Liver (tissue), 9 donors: ENCODE measurements around the gene NTNG1. TPM values are rescaled to one million over a fixed set of nuclear protein-coding genes. Genes with fewer than 3 reads are reported as not detected.
A peak's percentile ranks its signal among the peaks of the same experiment; 100 is the strongest.

Experiments used
- DNase-seq: peaks from one replicate; pipeline ENCODE4 v3.0.0-alpha.2; 2017; ENCODE audit warnings: low spot score
- H3K27ac ChIP-seq, 2 donors: one replicate each; pipeline ENCODE4 v1.7.0; 2013; ENCODE audit warnings: inconsistent platforms in 2 of 2, low read length in 2 of 2, control low read depth in 1 of 2, low read depth in 1 of 2, mild to moderate bottlenecking in 1 of 2
- H3K27me3 ChIP-seq, 4 donors: one replicate each; pipeline versions ENCODE4 v1.6.1 to v1.7.0; 2013; ENCODE audit warnings: low read length in 3 of 4, inconsistent platforms in 1 of 4, mild to moderate bottlenecking in 1 of 4, moderate library complexity in 1 of 4; ENCODE audit not compliant: control insufficient read depth in 4 of 4, insufficient read depth in 4 of 4
- H3K36me3 ChIP-seq, 4 donors: one replicate each; pipeline versions ENCODE4 v1.6.1 to v1.7.0; 2013; ENCODE audit warnings: low read length in 3 of 4, mild to moderate bottlenecking in 3 of 4, low read depth in 1 of 4, moderate library complexity in 1 of 4; ENCODE audit not compliant: control insufficient read depth in 4 of 4, insufficient read depth in 3 of 4
- H3K4me1 ChIP-seq, 4 donors: one replicate each; pipeline versions ENCODE4 v1.6.1 to v1.7.0; 2013; ENCODE audit warnings: low read length in 3 of 4, mild to moderate bottlenecking in 3 of 4, moderate library complexity in 1 of 4; ENCODE audit not compliant: control insufficient read depth in 4 of 4, insufficient read depth in 4 of 4
- H3K4me3 ChIP-seq, 3 donors: one replicate each; pipeline versions ENCODE4 v1.6.1 to v1.7.0; 2013; ENCODE audit warnings: low read length in 3 of 3, control low read depth in 1 of 3, low read depth in 1 of 3, mild to moderate bottlenecking in 1 of 3
- H3K9ac ChIP-seq, 2 donors: one replicate each; pipeline ENCODE4 v1.7.0; 2013; ENCODE audit warnings: low read length in 2 of 2, mild to moderate bottlenecking in 2 of 2, moderate library complexity in 2 of 2, control low read depth in 1 of 2, low read depth in 1 of 2
- H3K9me3 ChIP-seq, 4 donors: one replicate each; pipeline versions ENCODE4 v1.6.1 to v1.7.0; 2013; ENCODE audit warnings: low read length in 3 of 4; ENCODE audit not compliant: control insufficient read depth in 4 of 4
- EGR1 ChIP-seq, 2 donors: IDR thresholded peaks; 2 replicates each; pipeline ENCODE4 v1.6.1; 2016 to 2018; ENCODE audit warnings: antibody characterized with exemption in 2 of 2, low read depth in 2 of 2
- FOXA1 ChIP-seq: IDR thresholded peaks from 2 replicates; pipeline ENCODE4 v1.6.1; 2016; ENCODE audit warnings: antibody characterized with exemption
- GABPA ChIP-seq, 2 donors: IDR thresholded peaks in 1 of 2; conservative IDR thresholded peaks in 1 of 2; 2 replicates each; pipeline ENCODE4 v1.6.1; 2016; ENCODE audit warnings: antibody characterized with exemption in 2 of 2, mild to moderate bottlenecking in 1 of 2, moderate library complexity in 1 of 2
- HNF4A ChIP-seq, 2 donors: conservative IDR thresholded peaks; 2 replicates each; pipeline ENCODE4 v1.6.1; 2016; ENCODE audit warnings: antibody characterized with exemption in 2 of 2, mild to moderate bottlenecking in 2 of 2
- JUND ChIP-seq, 2 donors: IDR thresholded peaks; 2 replicates each; pipeline ENCODE4 v1.6.1; 2016; ENCODE audit warnings: antibody characterized with exemption in 2 of 2
- RAD21 ChIP-seq, 2 donors: IDR thresholded peaks; 2 replicates each; pipeline ENCODE4 v1.6.1; 2016; ENCODE audit warnings: antibody characterized with exemption in 2 of 2, mild to moderate bottlenecking in 2 of 2
- RXRA ChIP-seq, 2 donors: IDR thresholded peaks; 2 replicates each; pipeline ENCODE4 v1.6.1; 2017 to 2018; ENCODE audit warnings: antibody characterized with exemption in 2 of 2, mild to moderate bottlenecking in 1 of 2
- SP1 ChIP-seq: IDR thresholded peaks from 2 replicates; pipeline ENCODE4 v1.6.1; 2018; ENCODE audit warnings: antibody characterized with exemption, mild to moderate bottlenecking
- YY1 ChIP-seq: IDR thresholded peaks from 2 replicates; pipeline ENCODE4 v1.6.1; 2016; ENCODE audit warnings: antibody characterized with exemption, mild to moderate bottlenecking
- WGBS: extraction: QIAGEN DNeasy Blood & Tissue Kit; methylation state at CpG from one replicate; pipeline ENCODE4 v1.1.7; 2013; 5-methylcytosine and 5-hydroxymethylcytosine counted together
- polyA plus RNA-seq, 2 donors: library from polyadenylated mRNA; stranded (reverse) in 1 of 2; unstranded in 1 of 2; fragments of 200-250 nt in 1 of 2; fragments of >200 nt in 1 of 2; fragmentation: Nextera tagmentation in 1 of 2; extraction: Ambion mirVana in 1 of 2; gene quantifications; one replicate each; pipeline versions ENCODE4 v1.2.1 to v1.2.3, GENCODE V29; 2013 to 2015
- total RNA-seq, 2 donors: library from RNA; depleted of rRNA; stranded (reverse); fragments of >200 nt; gene quantifications; one replicate each; pipeline ENCODE4 v1.2.3, GENCODE V29; 2014
- TF ChIP-seq, protein P1 (sequence below): IDR thresholded peaks from 2 replicates; pipeline ENCODE4 v1.6.1; 2016; ENCODE audit warnings: antibody characterized with exemption
- TF ChIP-seq, protein P2 (sequence below): IDR thresholded peaks from 2 replicates; pipeline ENCODE4 v1.6.1; 2016; ENCODE audit warnings: antibody characterized with exemption, mild to moderate bottlenecking
- TF ChIP-seq, protein P3 (sequence below): IDR thresholded peaks from 2 replicates; pipeline ENCODE4 v1.6.1; 2016; ENCODE audit warnings: antibody characterized with exemption
- TF ChIP-seq, protein P4 (sequence below): IDR thresholded peaks from 2 replicates; pipeline ENCODE4 v1.6.1; 2016; ENCODE audit warnings: antibody characterized with exemption
- donor health status: healthy.
- donor health status: healthy.
- donor health status: healthy.
- donor health status: healthy.
- donor health status: healthy.

Gene NTNG1
- total and polyA plus RNA-seq, 4 donors: under 0.01 TPM; not detected in 2

DNA sequence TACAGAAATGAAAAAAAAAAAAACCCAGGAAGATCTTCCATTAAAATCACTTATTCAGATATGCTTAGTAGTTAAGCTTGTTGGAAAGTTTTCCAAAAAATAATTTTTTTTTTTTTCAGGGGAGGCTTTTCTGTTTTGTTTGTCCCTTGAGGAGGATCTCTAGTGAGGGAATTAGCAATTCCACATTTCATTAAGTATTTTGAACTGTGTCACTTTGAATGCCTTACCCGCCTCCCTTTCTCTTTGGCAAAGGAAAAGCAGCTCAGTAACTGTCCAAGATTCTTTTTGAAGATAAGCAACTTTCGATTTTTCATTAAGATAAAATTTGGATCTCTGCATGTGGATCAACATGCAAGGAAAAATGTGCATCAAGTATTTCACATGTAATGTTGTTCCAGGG lies 1.8 kb downstream of the NTNG1 start (continued):
- no peak for TF ChIP-seq HNF4A (conservative IDR thresholded peaks at IDR 0.05)
- TF ChIP-seq RAD21 (IDR thresholded peaks at IDR 0.05): no peak

DNA sequence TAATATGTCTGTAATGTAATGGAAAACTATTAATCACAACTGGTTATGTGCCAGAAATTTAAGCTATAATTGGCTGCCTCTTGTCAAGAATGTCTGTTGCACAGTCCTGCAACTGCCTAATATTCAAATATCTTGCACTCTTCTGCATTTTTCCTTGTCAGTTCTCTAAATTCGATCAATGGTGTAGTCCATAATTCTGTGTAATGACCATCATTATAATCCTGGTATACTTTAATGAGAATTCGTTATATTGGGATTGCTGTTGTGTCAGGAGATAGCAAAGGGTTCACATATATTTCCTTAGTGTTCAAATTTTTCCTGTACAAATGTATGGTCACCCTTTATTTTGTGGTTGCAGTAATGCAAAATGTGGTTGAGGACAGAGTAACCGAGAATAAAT lies 4.8 kb downstream of the NTNG1 start:
- DNase-seq: no peak
- Histone ChIP-seq H3K4me1 (peaks cover 9 to 14% (median 11%) of the 10 kb centered on the region in 4 donors), H3K9me3 (peaks cover 0 to 1% (median 0%) of the 10 kb centered on the region in 4 donors), H3K36me3 (no peaks in the 10 kb centered on the region), H3K27me3 (peaks cover 0 to 34% (median 7%) of the 10 kb centered on the region in 4 donors), H3K9ac (no peak overlapping the region), H3K27ac (no peak overlapping the region), H3K4me3 (no peak overlapping the region)
- WGBS: 69% methylated on average over 3 of the region's 3 CpGs
- TF ChIP-seq, protein P1, sequence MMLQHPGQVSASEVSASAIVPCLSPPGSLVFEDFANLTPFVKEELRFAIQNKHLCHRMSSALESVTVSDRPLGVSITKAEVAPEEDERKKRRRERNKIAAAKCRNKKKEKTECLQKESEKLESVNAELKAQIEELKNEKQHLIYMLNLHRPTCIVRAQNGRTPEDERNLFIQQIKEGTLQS: no peak
- no peak for TF ChIP-seq YY1
- no peak for TF ChIP-seq RAD21 (IDR thresholded peaks at IDR 0.05)
- TF ChIP-seq, protein P2, sequence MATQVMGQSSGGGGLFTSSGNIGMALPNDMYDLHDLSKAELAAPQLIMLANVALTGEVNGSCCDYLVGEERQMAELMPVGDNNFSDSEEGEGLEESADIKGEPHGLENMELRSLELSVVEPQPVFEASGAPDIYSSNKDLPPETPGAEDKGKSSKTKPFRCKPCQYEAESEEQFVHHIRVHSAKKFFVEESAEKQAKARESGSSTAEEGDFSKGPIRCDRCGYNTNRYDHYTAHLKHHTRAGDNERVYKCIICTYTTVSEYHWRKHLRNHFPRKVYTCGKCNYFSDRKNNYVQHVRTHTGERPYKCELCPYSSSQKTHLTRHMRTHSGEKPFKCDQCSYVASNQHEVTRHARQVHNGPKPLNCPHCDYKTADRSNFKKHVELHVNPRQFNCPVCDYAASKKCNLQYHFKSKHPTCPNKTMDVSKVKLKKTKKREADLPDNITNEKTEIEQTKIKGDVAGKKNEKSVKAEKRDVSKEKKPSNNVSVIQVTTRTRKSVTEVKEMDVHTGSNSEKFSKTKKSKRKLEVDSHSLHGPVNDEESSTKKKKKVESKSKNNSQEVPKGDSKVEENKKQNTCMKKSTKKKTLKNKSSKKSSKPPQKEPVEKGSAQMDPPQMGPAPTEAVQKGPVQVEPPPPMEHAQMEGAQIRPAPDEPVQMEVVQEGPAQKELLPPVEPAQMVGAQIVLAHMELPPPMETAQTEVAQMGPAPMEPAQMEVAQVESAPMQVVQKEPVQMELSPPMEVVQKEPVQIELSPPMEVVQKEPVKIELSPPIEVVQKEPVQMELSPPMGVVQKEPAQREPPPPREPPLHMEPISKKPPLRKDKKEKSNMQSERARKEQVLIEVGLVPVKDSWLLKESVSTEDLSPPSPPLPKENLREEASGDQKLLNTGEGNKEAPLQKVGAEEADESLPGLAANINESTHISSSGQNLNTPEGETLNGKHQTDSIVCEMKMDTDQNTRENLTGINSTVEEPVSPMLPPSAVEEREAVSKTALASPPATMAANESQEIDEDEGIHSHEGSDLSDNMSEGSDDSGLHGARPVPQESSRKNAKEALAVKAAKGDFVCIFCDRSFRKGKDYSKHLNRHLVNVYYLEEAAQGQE: no peak
- no peak for TF ChIP-seq JUND (IDR thresholded peaks at IDR 0.05)
- no peak for TF ChIP-seq EGR1 (IDR thresholded peaks at IDR 0.05; ENCODE audit: low read depth in 2 of 2)
- TF ChIP-seq GABPA (IDR thresholded peaks at IDR 0.05 in 1 of 2, conservative IDR thresholded peaks at IDR 0.05 in 1 of 2): no peak
- no peak for TF ChIP-seq SP1
- TF ChIP-seq, protein P3, sequence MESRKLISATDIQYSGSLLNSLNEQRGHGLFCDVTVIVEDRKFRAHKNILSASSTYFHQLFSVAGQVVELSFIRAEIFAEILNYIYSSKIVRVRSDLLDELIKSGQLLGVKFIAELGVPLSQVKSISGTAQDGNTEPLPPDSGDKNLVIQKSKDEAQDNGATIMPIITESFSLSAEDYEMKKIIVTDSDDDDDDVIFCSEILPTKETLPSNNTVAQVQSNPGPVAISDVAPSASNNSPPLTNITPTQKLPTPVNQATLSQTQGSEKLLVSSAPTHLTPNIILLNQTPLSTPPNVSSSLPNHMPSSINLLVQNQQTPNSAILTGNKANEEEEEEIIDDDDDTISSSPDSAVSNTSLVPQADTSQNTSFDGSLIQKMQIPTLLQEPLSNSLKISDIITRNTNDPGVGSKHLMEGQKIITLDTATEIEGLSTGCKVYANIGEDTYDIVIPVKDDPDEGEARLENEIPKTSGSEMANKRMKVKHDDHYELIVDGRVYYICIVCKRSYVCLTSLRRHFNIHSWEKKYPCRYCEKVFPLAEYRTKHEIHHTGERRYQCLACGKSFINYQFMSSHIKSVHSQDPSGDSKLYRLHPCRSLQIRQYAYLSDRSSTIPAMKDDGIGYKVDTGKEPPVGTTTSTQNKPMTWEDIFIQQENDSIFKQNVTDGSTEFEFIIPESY: no peak
- TF ChIP-seq FOXA1: no peak
- no peak for TF ChIP-seq HNF4A (conservative IDR thresholded peaks at IDR 0.05)

DNA sequence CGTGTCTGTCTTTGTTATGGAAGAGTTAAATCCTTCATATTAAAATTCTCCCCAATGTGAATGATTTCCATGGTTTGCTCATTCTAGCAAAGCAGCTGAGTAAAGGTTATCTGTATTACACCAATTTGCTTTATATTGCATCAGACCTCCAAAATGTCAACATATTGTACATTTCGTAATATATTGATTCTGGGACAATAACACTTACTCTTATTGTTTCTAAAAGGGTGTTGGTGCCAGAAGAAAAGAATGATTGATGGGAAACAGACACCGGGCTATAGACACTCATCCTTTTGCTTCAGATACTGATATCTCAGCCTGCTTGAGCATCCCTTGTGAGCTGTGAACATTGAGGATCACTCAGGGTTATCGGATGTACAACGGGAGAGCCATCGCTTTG lies 7.0 kb downstream of the NTNG1 start:
- 58% methylated on average over 6 of the region's 6 CpGs for WGBS
- DNase-seq: no peak
- TF ChIP-seq HNF4A (conservative IDR thresholded peaks at IDR 0.05) (peak; percentile 44 to 53), RXRA (IDR thresholded peaks at IDR 0.05) (peak in 1 of 2 donors; percentile 40)
- TF ChIP-seq, protein P4, sequence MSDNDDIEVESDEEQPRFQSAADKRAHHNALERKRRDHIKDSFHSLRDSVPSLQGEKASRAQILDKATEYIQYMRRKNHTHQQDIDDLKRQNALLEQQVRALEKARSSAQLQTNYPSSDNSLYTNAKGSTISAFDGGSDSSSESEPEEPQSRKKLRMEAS: no peak
- peaks cover 0 to 33% (median 9%) of the 10 kb centered on the region in 4 donors for H3K27me3 ChIP-seq
- no peak overlapping the region for H3K9ac ChIP-seq
- no peak overlapping the region for H3K27ac ChIP-seq
- H3K4me3 ChIP-seq: no peak overlapping the region
- no peaks in the 10 kb centered on the region for H3K36me3 ChIP-seq
- peaks cover 0 to 1% (median 0%) of the 10 kb centered on the region in 4 donors for H3K9me3 ChIP-seq
- no peaks in the 10 kb centered on the region for H3K4me1 ChIP-seq
